ENCODE results near the gene SASH1.

- TF ChIP-seq CTCF (IDR thresholded peaks at IDR 0.05; ENCODE audit: insufficient read depth, low read depth, low read length) (no peak), EZH2 (IDR thresholded peaks at IDR 0.05; ENCODE audit: insufficient read depth, low read length) (no peak)
Measured at GRCh38 chr6:148534871-148535270, 192.2 kb downstream of the SASH1 start.

All from astrocyte (in vitro differentiated cells and primary cell).